GM21737 (cell line): ENCODE data around the gene LRP8.
A peak's percentile ranks its signal among the peaks of the same experiment; 100 is the strongest.

Source experiments
- ATAC-seq: cut with Tn5 transposase; IDR thresholded peaks from one replicate; pipeline ENCODE4 v1.9.1; 2021; ENCODE audit warnings: mild to moderate bottlenecking, moderate library complexity; ENCODE audit not compliant: unreplicated experiment

The LRP8 gene

GRCh38 chr1:53308506-53308905 is 19.4 kb downstream of the LRP8 start:
- no peak for ATAC-seq

DNA sequence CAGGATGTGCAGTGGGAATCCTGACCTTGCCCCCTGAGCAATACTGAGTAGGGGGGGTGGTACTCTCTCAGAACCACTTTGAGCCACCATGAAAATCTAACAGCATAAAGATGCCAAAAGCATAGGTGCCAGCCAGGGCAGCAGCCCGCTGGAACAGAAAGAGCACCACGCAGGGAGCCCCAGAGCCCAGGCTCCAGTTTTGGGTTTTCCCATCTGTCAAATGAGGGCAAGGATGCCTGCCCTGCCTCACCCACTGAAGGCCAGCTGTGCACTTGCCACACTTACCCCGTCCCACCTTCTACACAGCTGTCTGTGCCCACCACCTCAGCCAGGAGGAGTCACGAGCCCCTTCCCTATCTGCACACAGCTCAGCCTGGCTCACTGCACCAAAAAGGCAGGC is 20.8 kb downstream of the LRP8 start:
- ATAC-seq = no peak

DNA sequence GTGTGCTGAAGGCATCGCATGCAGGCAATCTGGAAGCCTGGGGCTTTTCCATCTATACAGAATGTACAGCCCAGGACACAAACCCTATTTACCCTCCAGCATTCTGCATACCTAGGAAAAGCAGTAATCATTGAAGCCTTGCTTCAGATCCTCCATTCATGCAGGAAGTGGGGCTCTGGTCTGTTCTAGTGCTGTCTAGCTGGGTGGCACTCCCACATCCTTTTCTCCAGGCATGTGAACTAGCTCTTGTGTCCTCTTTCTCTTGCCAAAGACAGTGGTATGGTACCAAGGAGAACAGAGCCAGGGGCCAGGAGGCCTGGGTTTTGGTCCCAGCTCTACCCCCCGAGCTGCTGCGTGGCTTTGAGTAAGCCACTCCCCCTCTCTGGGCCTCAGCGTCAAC is 21.7 kb downstream of the LRP8 start:
- no peak for ATAC-seq

DNA sequence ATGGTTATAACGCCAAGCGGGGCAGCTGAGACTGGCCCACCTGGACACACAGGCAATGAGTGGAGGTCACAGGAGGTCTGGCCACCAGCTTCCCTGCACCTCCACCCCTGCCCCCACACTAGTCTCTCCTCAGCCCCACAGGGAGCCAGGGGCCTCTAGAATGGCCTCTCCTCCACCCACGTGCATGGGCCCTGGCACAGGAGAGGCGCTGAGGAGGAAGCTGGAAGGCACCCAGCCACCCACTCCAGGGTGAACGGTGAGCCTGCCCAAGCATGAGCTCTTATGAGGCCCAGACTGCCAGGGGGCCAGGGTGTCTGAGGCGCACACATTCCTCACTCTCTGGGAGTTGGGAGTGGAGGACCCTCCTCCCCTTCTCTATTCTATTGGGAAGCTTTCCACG is 22.2 kb downstream of the LRP8 start:
- no peak for ATAC-seq

GRCh38 chr1:53304527-53304926 is 23.3 kb downstream of the LRP8 start:
- no peak for ATAC-seq

GRCh38 chr1:53303726-53304515 is 23.9 kb downstream of the LRP8 start:
- no peak for ATAC-seq

GRCh38 chr1:53303243-53303642 is 24.6 kb downstream of the LRP8 start:
- no peak for ATAC-seq

DNA sequence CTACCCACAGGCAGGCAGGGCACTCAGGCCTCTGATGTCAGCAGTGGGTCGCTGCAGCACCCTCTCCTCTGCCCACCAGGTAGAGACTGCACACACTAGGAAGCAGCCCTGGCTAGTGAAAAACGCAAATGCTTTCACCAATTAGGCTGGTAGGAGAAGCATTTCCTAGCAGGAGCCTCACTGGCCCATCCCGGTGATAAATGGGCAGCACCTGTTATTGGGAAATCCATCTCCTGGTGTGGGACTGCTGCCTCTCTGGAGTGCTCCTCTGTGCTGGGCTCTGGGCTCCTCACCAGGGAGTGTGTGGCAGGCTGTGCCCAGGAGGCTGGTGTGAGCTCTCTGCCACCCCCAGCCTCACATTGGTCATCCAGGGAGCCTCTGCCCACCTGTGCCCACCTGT is 28.6 kb downstream of the LRP8 start:
- no peak for ATAC-seq

GRCh38 chr1:53298045-53298637 is 29.7 kb downstream of the LRP8 start:
- ATAC-seq = no peak

DNA sequence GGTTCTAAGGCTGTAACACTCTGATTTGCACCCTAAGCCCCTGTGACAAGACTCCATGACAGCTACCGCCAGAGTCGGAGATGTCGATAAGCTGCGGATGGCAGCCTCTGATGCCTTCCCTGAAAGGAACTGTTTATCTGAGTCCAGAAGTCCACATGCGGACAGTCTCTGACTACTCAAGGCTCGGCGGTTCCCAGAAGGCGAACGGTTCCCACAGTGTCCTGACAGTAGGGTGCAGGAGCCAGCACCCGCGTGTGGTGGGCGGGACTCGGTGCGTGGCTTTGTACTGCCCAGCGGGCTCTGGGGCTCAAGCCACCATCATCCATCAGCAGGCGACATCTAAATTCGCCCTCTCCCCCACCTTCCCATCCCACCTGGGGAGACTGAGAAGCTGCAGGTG is 30.7 kb downstream of the LRP8 start:
- ATAC-seq = no peak

DNA sequence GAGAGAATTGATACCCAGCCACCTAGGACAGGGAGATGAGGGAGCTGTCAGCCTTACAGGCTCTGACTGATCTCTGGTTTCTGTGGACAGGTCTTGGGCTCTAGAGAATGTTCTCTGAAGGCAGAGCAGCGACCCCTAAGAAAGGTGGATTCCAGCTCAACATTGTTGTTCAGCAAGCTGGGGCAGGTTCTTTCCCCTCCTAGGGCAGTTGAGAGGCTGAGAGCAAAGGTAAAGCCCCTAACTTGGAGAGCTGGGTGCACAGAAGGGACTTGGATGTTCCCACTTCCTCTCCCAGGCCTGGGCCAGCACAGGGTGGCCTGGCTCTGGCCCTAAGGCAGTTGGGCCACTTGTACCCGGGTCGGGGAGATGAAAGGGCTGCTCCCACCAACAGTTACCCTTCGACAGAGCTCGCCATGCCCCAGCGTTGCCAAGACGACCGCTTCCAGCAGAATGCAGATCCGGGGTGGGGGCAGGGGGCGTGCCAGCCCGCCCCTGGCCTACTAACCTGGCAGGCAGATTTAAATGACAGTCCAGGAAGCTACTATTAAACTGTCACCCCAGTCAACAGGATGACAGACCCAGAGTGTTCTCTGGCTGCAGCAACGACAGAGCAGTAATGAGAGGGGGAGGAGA is 31.6 kb downstream of the LRP8 start:
- no peak for ATAC-seq

- no peak for ATAC-seq
Observed at GRCh38 chr1:53295726-53296116, 32.1 kb downstream of the LRP8 start.

- ATAC-seq = no peak
Observed at GRCh38 chr1:53295295-53295694, 32.6 kb downstream of the LRP8 start.

DNA sequence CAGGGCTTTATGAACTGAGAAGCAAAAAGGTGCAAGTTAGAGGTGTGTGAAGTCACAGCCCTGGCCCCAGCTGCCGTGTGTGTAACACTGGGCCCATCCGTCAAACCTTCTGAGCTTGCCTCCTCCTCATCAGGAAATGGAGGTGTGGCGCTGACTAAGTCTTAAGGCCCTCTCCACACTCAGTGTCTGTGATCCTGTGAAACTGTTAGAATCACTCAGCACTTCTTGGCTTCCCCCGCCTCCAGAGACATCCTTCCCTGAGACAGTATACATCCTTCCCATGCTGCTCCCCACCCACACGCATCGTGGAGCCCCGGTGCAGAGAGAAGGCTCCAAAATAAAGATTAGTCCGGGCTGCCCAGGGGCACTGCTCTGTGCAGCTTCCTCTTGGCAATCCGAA is 33.3 kb downstream of the LRP8 start:
- ATAC-seq = no peak

DNA sequence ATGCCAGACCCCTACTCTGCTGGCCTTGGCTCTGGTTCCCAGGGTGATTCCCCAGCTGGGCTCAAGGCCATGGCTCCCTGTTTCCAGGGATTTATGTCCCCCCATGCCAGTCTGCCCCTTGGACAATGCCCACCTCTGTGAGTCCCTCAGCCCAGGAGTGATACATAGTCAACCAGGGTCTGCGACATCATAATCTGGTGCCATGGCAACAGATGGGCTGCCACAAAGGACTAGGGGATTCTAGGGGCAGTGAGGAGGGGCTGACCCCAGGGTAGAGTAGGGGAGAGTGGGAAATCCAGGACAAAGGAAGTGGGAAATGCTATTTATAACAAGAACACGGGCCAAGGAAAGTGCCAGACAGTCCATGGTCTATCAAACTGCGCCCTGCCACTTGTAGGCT is 33.8 kb downstream of the LRP8 start:
- no peak for ATAC-seq

- ATAC-seq = no peak
Observed at GRCh38 chr1:53293123-53293522, 34.7 kb downstream of the LRP8 start.

- peak; percentile 40 for ATAC-seq
Observed at GRCh38 chr1:53292690-53293089, 35.2 kb downstream of the LRP8 start.

DNA sequence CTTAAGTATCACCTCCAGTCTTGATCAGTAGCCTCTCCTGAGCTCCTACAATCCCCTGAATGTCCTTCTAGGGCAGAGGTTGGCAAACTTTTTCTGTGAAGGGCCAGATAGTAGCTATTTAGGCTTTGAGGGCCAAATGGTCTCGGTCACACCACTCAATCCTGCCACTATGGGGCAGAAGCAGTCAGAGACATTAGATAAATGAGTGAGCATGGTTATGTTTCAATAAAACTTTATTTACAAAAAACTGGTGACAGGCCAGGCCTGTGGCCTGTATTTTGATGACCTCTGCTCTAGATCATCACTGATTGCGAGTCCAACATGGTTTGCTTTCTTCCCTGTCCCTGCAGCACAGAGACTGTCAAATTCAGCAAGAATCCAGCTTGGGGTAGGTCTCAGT is 36.3 kb downstream of the LRP8 start:
- ATAC-seq = no peak

GRCh38 chr1:53288790-53289429 is 39.0 kb downstream of the LRP8 start:
- ATAC-seq = no peak

DNA sequence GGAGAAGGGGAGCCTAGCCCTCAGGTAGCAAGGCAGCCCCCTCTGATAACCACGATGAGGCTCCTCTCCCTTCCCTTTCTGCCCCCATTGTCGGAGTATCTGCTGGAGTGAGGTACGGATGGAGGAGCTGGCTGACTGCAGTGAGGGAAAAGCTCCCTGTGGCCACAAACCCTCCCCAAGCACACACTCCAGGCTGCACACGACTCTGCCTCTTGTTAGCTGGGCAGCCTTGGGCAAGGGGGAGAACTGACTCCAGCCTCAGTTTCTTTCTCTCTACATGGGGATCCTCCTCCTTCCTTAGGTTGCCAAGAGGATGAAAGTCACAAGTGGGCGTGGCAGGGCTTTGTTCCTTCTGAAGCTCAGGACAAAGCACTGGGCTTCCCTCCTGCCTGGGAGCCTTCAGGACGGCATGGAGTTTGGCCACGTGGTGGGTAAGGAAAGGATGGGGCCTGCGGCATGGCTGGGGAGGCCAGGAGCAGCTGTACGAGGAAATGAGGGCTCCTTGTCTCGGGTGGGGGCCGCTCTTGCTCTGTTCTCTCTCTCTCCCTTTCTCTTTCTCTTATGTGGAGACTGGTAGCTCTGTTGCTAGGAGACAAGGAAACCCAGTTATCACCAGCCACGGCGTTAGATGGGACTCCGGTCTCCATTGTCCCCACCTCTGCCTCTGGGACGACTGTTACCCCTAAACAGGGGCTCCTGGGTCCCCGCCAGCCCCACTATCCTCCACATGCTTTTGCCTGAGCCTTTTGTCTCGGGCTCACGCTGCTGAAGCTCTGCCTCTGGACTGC is 39.7 kb downstream of the LRP8 start:
- ATAC-seq = no peak

DNA sequence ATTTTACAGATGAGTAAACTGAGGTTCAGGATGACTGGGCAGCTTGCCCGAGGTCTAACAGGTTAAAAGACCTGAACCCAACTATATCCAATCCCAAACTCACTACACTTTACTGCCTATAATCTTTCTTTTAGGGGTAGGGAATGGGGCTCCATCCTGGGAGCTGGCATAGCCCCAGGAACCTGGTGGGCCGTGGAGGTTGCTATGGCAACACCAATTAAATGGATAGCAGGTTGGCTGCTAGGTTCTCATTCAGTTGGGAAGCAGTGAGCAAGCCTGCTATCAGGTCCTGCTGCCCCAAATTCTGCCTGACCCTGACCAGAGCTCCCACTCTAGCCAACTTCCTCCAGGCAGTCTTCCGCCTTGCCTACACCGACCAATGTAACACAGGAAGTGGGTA is 40.9 kb downstream of the LRP8 start:
- ATAC-seq = no peak
